Measurements from ENCODE around the gene NID2. TPM values are rescaled to one million over a fixed set of nuclear protein-coding genes. Genes with fewer than 3 reads are reported as not detected.

The NID2 gene
- polyA plus RNA-seq, 10 donors: 94.4 to 172 (median 116) TPM

- no peak for DNase-seq
Observed at GRCh38 chr14:51967521-51967920, 101.3 kb downstream of the NID2 start.

- DNase-seq: peak; percentile 36 to 75 (median 42)
Observed at GRCh38 chr14:51963286-51963685, 105.6 kb downstream of the NID2 start.

GRCh38 chr14:51962711-51963110 is 106.1 kb downstream of the NID2 start:
- no peak for DNase-seq

GRCh38 chr14:51960866-51961265 is 108.0 kb downstream of the NID2 start:
- DNase-seq: no peak

- DNase-seq: no peak
Observed at GRCh38 chr14:51959928-51960327, 108.9 kb downstream of the NID2 start.

GRCh38 chr14:51957950-51958349 is 110.9 kb downstream of the NID2 start:
- peak in 2 of 3 donors; percentile 16 to 28 for DNase-seq

Other genes with a start within 250 kb of the NID2 start
- gene GNG2, start 208.4 kb downstream of the NID2 start, polyA plus RNA-seq (ENCODE audit: insufficient read length in 10 of 10): 10 to 100 TPM; 48.7 to 71.5 (median 55.0) TPM
- gene RTRAF, start 79.5 kb downstream of the NID2 start, polyA plus RNA-seq (ENCODE audit: insufficient read length in 10 of 10): 100 to 1,000 TPM; 216 to 287 (median 247) TPM
- gene PTGDR, start 198.6 kb upstream of the NID2 start, polyA plus RNA-seq (ENCODE audit: insufficient read length in 10 of 10): 1 to 10 TPM in 1 of 10 donors, under 1 TPM in 9; 0.16 to 1.3 (median 0.43) TPM
- 1 to 10 TPM in 4 of 10 donors, under 1 TPM in 6; 0.76 to 4.8 (median 0.99) TPM for gene PTGER2, start 245.3 kb upstream of the NID2 start, polyA plus RNA-seq (ENCODE audit: insufficient read length in 10 of 10)